ENCODE data around the gene HDAC4.

DNA sequence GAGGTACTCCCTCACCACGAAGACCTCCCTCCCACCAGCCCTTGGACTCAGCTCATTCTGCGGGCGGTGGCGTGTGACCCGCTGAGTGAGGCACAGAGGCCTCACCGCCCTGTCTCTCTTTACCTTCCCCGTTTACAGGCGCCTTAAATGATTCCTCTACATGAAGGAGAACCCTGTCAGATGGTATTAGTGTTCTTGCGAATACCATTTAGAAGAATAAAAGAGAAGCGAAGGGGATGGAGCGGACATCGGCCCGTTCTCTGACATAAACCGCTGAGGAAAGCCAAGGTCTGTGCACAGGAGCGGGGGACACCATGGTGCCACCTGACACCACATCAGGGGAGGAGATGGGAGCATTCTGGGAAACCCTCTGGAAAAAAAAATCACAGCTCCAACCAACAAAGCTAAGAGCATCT is 179.8 kb downstream of the HDAC4 start:
- TF ChIP-seq, protein P1, sequence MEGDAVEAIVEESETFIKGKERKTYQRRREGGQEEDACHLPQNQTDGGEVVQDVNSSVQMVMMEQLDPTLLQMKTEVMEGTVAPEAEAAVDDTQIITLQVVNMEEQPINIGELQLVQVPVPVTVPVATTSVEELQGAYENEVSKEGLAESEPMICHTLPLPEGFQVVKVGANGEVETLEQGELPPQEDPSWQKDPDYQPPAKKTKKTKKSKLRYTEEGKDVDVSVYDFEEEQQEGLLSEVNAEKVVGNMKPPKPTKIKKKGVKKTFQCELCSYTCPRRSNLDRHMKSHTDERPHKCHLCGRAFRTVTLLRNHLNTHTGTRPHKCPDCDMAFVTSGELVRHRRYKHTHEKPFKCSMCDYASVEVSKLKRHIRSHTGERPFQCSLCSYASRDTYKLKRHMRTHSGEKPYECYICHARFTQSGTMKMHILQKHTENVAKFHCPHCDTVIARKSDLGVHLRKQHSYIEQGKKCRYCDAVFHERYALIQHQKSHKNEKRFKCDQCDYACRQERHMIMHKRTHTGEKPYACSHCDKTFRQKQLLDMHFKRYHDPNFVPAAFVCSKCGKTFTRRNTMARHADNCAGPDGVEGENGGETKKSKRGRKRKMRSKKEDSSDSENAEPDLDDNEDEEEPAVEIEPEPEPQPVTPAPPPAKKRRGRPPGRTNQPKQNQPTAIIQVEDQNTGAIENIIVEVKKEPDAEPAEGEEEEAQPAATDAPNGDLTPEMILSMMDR (IDR thresholded peaks at IDR 0.05; ENCODE audit: insufficient read depth, low read length, poor library complexity, severe bottlenecking), result no peak
- TF ChIP-seq EZH2phosphoT487 (conservative IDR thresholded peaks at IDR 0.05; ENCODE audit: low read length), result no peak
